ENCODE data around the gene NGB.

NGB gene

DNA sequence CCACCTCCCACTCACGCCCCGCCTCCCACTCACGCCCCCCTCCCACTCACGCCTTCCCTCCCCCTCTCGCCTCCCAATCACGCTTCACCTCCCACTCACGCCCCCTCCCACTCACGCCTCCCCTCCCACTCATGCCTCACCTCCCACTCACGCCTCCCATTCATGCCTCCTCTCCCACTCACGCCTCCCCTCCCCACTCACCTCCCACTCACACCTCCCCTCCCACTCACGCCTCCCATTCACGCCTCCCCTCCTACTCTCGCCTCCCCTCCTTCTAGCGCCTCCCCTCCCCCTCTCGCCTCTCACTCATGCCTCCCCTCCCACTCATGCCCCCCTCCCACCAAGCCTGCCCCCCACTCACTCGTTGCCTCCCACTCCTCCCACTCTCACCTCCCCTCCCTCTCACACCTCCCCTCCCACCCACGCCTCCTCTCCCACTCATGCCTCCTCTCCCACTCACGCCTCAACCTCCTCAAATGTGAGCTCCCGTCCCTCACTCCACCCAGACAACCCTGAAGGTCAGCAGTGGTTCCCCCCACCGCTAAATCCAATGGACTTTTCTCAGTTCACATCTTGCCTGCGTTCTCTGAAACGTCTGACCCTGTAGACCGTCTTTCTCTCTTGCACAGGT, 49.6 kb downstream of the NGB start:
- H3K4me3 ChIP-seq (ENCODE audit: low read length): no peak overlapping the region
- TF ChIP-seq, protein P1, sequence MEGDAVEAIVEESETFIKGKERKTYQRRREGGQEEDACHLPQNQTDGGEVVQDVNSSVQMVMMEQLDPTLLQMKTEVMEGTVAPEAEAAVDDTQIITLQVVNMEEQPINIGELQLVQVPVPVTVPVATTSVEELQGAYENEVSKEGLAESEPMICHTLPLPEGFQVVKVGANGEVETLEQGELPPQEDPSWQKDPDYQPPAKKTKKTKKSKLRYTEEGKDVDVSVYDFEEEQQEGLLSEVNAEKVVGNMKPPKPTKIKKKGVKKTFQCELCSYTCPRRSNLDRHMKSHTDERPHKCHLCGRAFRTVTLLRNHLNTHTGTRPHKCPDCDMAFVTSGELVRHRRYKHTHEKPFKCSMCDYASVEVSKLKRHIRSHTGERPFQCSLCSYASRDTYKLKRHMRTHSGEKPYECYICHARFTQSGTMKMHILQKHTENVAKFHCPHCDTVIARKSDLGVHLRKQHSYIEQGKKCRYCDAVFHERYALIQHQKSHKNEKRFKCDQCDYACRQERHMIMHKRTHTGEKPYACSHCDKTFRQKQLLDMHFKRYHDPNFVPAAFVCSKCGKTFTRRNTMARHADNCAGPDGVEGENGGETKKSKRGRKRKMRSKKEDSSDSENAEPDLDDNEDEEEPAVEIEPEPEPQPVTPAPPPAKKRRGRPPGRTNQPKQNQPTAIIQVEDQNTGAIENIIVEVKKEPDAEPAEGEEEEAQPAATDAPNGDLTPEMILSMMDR (IDR thresholded peaks at IDR 0.05; ENCODE audit: insufficient read depth, low read depth, low read length, missing control alignments): no peak
- no peak for DNase-seq (ENCODE audit: low read depth)

DNA sequence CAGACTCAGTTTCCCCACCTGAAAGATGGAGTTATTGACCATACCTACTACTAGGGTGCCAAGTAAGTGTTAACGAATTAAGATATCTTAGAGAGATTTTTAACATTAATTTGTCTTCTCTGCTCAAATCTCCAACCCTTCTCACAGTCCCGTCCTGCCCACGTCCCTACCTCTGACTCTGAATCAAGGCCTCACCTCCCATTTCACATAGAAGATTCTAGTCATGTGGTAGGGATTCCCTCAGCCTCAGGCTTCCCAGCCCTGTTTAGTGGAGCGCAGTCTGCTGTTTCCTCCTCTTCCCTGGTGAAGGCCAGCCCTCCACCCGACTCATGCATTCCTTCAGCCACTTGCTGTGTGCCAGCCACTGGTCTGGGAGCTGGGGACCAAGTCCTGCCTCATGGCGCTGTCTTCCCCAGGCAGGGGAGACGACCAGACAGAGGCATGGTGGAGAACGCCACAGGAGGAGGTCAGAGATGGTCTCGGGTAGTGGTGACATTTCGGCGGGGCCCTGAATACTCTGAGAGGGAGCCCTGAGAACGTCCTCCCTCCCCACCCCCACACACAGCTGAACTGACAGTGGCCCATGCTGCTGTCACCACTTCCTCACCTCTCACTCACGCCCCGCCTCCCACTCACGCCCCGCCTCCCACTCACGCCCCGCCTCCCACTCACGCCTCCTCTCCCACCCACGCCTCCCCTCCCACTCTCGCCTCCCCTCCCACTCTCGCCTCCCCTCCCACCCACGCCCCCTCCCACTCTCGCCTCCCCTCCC, 50.6 kb downstream of the NGB start:
- H3K4me3 ChIP-seq (ENCODE audit: low read length): no peak overlapping the region
- no peak for DNase-seq (ENCODE audit: low read depth)
- TF ChIP-seq, protein P1 (IDR thresholded peaks at IDR 0.05; ENCODE audit: insufficient read depth, low read depth, low read length, missing control alignments): no peak

- H3K4me3 ChIP-seq (ENCODE audit: low read length): no peak overlapping the region
- no peak for DNase-seq (ENCODE audit: low read depth)
Observed at GRCh38 chr14:77219591-77219990, 51.4 kb downstream of the NGB start.

DNA sequence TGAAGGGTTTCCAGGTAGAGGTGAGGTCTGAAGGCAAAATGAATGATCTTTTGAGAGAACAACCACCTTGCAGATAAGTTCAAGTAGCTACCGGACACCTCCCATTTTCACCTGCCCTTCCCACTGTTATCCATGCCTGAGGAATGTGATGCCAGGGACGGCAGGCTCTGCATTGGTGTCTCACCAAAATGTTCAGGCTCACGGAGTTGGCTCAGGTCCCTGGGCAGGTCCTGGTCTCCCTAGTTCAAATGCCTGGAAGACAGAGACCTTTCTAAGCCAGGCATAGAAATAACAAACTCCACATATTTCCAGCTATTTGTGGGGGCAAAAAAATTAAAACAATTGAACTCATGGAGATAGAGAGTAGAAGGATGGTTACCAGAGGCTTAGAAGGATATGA, 53.5 kb downstream of the NGB start:
- TF ChIP-seq, protein P1 (IDR thresholded peaks at IDR 0.05; ENCODE audit: insufficient read depth, low read depth, low read length, missing control alignments): no peak
- DNase-seq (ENCODE audit: low read depth): no peak
- no peak overlapping the region for H3K4me3 ChIP-seq (ENCODE audit: low read length)

More at GRCh38 chr14:77219591-77219990, 51.4 kb downstream of the NGB start:
- TF ChIP-seq, protein P1 (IDR thresholded peaks at IDR 0.05; ENCODE audit: insufficient read depth, low read depth, low read length, missing control alignments): no peak
